Upper lobe of left lung (tissue), 6 donors: ENCODE data around the gene DCP1B. TPM values are rescaled to one million over a fixed set of nuclear protein-coding genes. Genes with fewer than 3 reads are reported as not detected.
A peak's percentile ranks its signal among the peaks of the same experiment; 100 is the strongest.

Experiments used
- ATAC-seq, 2 donors: fragments of 200-7000 bp; cut with Tn5 transposase; one replicate each; pipeline ENCODE4 v1.9.1; 2022; ENCODE audit warnings: mild to moderate bottlenecking in 2 of 2, moderate library complexity in 2 of 2; ENCODE audit not compliant: low FRiP score in 2 of 2
- DNase-seq, 2 donors: peaks; one replicate each; pipeline ENCODE4 v3.0.0-alpha.2; 2019 to 2020
- H3K27ac ChIP-seq, 4 donors: fragments of 200-600 bp; sonication (generic); one replicate each; pipeline ENCODE4 v1.5.1; 2016 to 2019
- H3K27me3 ChIP-seq, 4 donors: fragments of 200-600 bp; sonication (generic); one replicate each; pipeline ENCODE4 v1.5.1; 2017 to 2019
- H3K36me3 ChIP-seq, 4 donors: fragments of 200-600 bp; sonication (generic); one replicate each; pipeline ENCODE4 v1.5.1; 2016 to 2019
- H3K4me1 ChIP-seq, 4 donors: fragments of 200-600 bp; sonication (generic); one replicate each; pipeline ENCODE4 v1.5.1; 2018 to 2019
- H3K4me3 ChIP-seq, 4 donors: fragments of 200-600 bp; sonication (generic); one replicate each; pipeline ENCODE4 v1.5.1; 2017 to 2019; ENCODE audit warnings: mild to moderate bottlenecking in 2 of 4, moderate library complexity in 1 of 4
- H3K9me3 ChIP-seq, 4 donors: fragments of 200-600 bp; sonication (generic); one replicate each; pipeline ENCODE4 v1.5.1; 2018 to 2019
- EP300 ChIP-seq, 4 donors: sonication (generic); formaldehyde crosslinking; IDR thresholded peaks; one replicate each; pipeline ENCODE4 v1.5.1; 2017; ENCODE audit warnings: antibody characterized with exemption in 4 of 4, control low read depth in 2 of 4
- POLR2A ChIP-seq, 4 donors: fragments of 450-650 bp; IDR thresholded peaks; one replicate each; pipeline ENCODE4 v1.5.1; 2016 to 2017; ENCODE audit warnings: antibody characterized with exemption in 4 of 4, mild to moderate bottlenecking in 2 of 4
- POLR2AphosphoS5 ChIP-seq, 2 donors: sonication (generic); formaldehyde crosslinking; IDR thresholded peaks; one replicate each; pipeline ENCODE4 v1.5.1; 2017; ENCODE audit warnings: antibody characterized with exemption in 2 of 2
- WGBS, 2 donors: methylation state at CpG; one replicate each; pipeline ENCODE4 v1.1.5; 2017 to 2018; 5-methylcytosine and 5-hydroxymethylcytosine counted together
- total RNA-seq, 6 donors: library from RNA; depleted of rRNA in 4 of 6; stranded (reverse); fragments of >200 nt in 4 of 6; gene quantifications; one replicate each; pipeline versions ENCODE4 v1.1.0 to v1.2.1, GENCODE V29; 2016 to 2021
- TF ChIP-seq, protein P1 (sequence below), 6 experiments: fragments of 450-650 bp in 4 of 6; fragments of 200-600 bp in 2 of 6; sonication (generic) in 2 of 6; IDR thresholded peaks; one replicate each; pipeline ENCODE4 v1.5.1; 2016 to 2019; ENCODE audit warnings: antibody characterized with exemption in 6 of 6
- donor health status: DM: no; HTN: no; CAD: no; lungs with moderate emphysema.
- donor health status: DM: no; HTN: yes; CAD: no; lungs with severe emphysema.

The DCP1B gene
- total RNA-seq, 6 donors from 2014 or later, result 5.5 to 30.4 (median 12.2) TPM

DNA sequence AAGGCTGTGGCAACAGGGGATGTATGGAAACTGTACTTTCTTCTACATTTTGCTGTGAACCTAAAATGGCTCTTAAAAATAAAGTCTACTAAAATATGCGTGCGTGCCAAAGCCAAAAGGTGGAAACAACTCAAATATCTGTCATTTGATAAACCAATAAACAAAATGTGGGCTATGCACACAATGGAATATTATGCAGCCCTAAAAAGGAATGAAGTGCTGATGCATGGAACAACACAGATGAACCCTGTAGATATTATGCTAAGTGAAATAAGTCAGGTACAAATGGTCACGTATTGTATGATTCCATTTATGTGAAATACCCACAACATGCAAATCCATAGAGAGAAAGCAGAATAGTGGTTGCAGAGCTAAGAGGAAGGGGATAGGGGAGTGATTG is 93.8 kb downstream of the DCP1B start:
- Histone ChIP-seq H3K27me3 (no peaks in the 10 kb centered on the region), H3K9me3 (peaks cover 0 to 8% (median 1%) of the 10 kb centered on the region in 4 donors), H3K4me3 (no peak overlapping the region), H3K27ac (no peak overlapping the region), H3K36me3 (no peaks in the 10 kb centered on the region), H3K4me1 (peaks cover 0 to 10% (median 4%) of the 10 kb centered on the region in 4 donors)
- DNase-seq (no peak), ATAC-seq (no peak)
- WGBS, 2 donors, result 94 to 95% methylated on average over 3 of the region's 3 CpGs
- TF ChIP-seq, protein P1, sequence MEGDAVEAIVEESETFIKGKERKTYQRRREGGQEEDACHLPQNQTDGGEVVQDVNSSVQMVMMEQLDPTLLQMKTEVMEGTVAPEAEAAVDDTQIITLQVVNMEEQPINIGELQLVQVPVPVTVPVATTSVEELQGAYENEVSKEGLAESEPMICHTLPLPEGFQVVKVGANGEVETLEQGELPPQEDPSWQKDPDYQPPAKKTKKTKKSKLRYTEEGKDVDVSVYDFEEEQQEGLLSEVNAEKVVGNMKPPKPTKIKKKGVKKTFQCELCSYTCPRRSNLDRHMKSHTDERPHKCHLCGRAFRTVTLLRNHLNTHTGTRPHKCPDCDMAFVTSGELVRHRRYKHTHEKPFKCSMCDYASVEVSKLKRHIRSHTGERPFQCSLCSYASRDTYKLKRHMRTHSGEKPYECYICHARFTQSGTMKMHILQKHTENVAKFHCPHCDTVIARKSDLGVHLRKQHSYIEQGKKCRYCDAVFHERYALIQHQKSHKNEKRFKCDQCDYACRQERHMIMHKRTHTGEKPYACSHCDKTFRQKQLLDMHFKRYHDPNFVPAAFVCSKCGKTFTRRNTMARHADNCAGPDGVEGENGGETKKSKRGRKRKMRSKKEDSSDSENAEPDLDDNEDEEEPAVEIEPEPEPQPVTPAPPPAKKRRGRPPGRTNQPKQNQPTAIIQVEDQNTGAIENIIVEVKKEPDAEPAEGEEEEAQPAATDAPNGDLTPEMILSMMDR (IDR thresholded peaks at IDR 0.05), result no peak
- TF ChIP-seq EP300 (IDR thresholded peaks at IDR 0.05), result no peak
- no peak for TF ChIP-seq POLR2A (IDR thresholded peaks at IDR 0.05)
- TF ChIP-seq POLR2AphosphoS5 (IDR thresholded peaks at IDR 0.05), result no peak

DNA sequence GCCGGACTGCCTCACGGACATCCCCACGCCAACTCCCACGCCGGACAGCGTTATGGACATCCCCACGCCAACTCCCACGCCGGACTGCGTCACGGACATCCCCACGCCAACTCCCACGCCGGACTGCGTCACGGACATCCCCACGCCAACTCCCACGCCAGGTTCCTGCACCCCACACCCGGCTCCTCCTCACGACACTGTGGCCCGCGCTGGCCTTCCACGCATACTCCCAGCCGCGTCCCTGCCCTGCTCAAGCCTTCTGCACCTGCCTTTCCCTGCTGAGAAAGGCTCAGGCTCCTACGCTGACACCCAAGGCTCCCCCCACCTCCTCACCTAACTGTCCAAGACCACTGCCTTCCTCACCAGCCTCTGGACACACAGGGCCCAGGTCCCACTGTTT is 95.5 kb downstream of the DCP1B start:
- 88 to 91% methylated on average over 8 to 16 of the region's 26 CpGs for WGBS, 2 donors
- Histone ChIP-seq H3K4me3 (no peak overlapping the region), H3K27ac (no peak overlapping the region), H3K4me1 (peaks cover 0 to 10% (median 4%) of the 10 kb centered on the region in 4 donors), H3K27me3 (no peaks in the 10 kb centered on the region), H3K9me3 (peaks cover 8 to 25% (median 12%) of the 10 kb centered on the region in 4 donors), H3K36me3 (no peaks in the 10 kb centered on the region)
- TF ChIP-seq, protein P1 (IDR thresholded peaks at IDR 0.05), result no peak
- TF ChIP-seq POLR2A (IDR thresholded peaks at IDR 0.05) (no peak), POLR2AphosphoS5 (IDR thresholded peaks at IDR 0.05) (no peak)
- peak in 1 of 2 donors; percentile 54 for DNase-seq
- no peak for ATAC-seq

DNA sequence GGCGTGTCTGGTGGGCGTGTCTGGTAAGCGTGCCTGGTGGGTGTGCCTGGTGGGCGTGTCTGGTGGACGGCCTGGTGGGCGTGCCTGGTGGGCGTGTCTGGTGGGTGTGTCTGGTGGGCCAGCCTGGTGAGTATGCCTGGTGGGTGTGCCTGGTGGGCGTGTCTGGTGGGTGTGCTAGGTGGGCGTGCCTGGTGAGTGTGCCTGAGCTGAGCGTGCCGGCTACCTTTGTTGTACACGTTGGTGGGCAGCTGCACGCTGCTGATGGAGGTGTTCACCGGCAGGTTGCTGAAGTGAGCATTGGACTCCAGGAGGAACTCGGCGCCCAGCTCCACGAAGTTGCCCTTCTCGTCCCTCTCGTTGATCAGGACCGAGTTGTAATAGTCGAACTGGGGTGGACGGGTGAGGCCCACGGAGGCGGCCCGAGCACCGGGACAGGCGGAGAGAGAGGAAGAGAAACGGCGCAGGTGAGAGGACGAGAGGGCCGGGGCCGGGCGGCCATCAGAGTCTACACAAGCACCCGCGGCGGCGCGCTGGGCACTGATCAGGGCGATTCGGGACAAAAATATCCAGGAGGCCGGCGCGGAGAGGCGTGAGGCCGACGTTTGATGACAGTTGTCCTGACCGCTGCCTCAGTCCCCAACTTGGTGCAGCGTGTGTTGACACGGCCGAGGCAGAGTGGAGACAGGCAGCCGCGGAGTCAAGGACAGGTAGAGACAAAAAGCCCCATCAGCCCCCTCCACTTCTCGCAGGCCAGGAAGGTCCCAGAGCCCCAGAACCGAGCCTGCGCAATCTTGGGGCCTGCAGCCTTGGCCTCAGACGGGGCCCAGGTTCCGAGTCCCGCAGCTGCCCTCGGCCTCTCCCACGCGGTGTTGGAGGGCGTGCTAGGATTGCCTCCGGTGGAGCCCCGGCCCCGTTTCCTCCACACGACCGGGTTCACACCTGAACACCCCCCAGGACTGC is 96.3 kb downstream of the DCP1B start:
- peak; percentile 12 to 36 for ATAC-seq
- peak in 1 of 2 donors; percentile 86 for DNase-seq
- Histone ChIP-seq H3K9me3 (peaks cover 9 to 30% (median 13%) of the 10 kb centered on the region in 4 donors), H3K4me1 (peaks cover 0 to 10% (median 4%) of the 10 kb centered on the region in 4 donors), H3K27me3 (no peaks in the 10 kb centered on the region), H3K4me3 (peak overlapping the region in 2 of 4 donors; percentile 1 to 28), H3K36me3 (no peaks in the 10 kb centered on the region), H3K27ac (no peak overlapping the region)
- TF ChIP-seq, protein P1 (IDR thresholded peaks at IDR 0.05), result no peak
- TF ChIP-seq POLR2AphosphoS5 (IDR thresholded peaks at IDR 0.05), result no peak
- TF ChIP-seq EP300 (IDR thresholded peaks at IDR 0.05), result no peak
- no peak for TF ChIP-seq POLR2A (IDR thresholded peaks at IDR 0.05)
- WGBS, 2 donors, result 29 to 40% methylated on average over 47 to 66 of the region's 67 CpGs

DNA sequence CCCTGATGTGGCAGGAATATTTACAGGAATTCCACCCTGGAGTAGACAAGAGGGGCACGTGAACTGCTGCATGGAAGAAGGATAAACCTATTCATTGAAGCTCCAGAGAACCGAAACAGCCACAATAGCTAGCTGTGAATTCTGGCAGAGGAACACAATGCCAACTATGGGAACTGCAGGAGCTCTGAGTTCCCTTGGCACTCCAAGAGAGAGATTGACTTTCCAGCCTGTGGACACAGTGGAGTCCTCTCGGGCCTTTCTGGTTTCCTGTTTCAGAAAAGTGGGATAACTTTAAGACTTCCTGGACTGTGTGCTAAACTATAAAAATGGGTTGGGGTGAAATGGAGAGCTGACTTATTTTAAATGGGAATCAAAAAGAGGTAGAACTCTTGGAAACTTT is 97.7 kb downstream of the DCP1B start:
- H3K4me1 ChIP-seq, result peaks cover 0 to 10% (median 4%) of the 10 kb centered on the region in 4 donors
- ATAC-seq (no peak), DNase-seq (no peak)
- TF ChIP-seq EP300 (IDR thresholded peaks at IDR 0.05) (no peak), POLR2AphosphoS5 (IDR thresholded peaks at IDR 0.05) (no peak), POLR2A (IDR thresholded peaks at IDR 0.05) (no peak)
- TF ChIP-seq, protein P1 (IDR thresholded peaks at IDR 0.05), result no peak
- 44 to 48% methylated on average over 3 of the region's 3 CpGs for WGBS, 2 donors
- H3K9me3 ChIP-seq, result peaks cover 9 to 33% (median 18%) of the 10 kb centered on the region in 4 donors
- no peak overlapping the region for H3K4me3 ChIP-seq
- no peaks in the 10 kb centered on the region for H3K27me3 ChIP-seq
- no peaks in the 10 kb centered on the region for H3K36me3 ChIP-seq
- no peak overlapping the region for H3K27ac ChIP-seq
